ENCODE data around the gene ZZZ3.

Gene ZZZ3

GRCh38 chr1:77682460-77683159 lies at the start of gene ZZZ3:
TSS of gene ZZZ3 (minus strand) at chr1:77682658. CDS start at chr1:77633354, 49,304 bp downstream.
- TF ChIP-seq CTCF (IDR thresholded peaks at IDR 0.05; ENCODE audit: low read depth, low read length): no peak
- in situ Hi-C loops (cut with HindIII; ENCODE audit: low sequenced_read_pairs): no loop called here
- DNase-seq (ENCODE audit: low read depth, low spot score): peak; percentile 98
- peak within 1 kb of the TSS; percentile 89 for H3K4me3 ChIP-seq (ENCODE audit: low read depth, low read length)

GRCh38 chr1:77732090-77732489 lies 49.6 kb upstream of the ZZZ3 start:
- no peak overlapping the region for H3K4me3 ChIP-seq (ENCODE audit: low read depth, low read length)
- no peak for TF ChIP-seq CTCF (IDR thresholded peaks at IDR 0.05; ENCODE audit: low read depth, low read length)
- in situ Hi-C loops (cut with HindIII; ENCODE audit: low sequenced_read_pairs): no loop called here
- DNase-seq (ENCODE audit: low read depth, low spot score): no peak

- no peak for DNase-seq (ENCODE audit: low read depth, low spot score)
- in situ Hi-C loops (cut with HindIII; ENCODE audit: low sequenced_read_pairs): no loop called here
- no peak overlapping the region for H3K4me3 ChIP-seq (ENCODE audit: low read depth, low read length)
- TF ChIP-seq CTCF (IDR thresholded peaks at IDR 0.05; ENCODE audit: low read depth, low read length): no peak
Measured at GRCh38 chr1:77725706-77726105, 43.2 kb upstream of the ZZZ3 start.

GRCh38 chr1:77718181-77718580 lies 35.7 kb upstream of the ZZZ3 start:
- TF ChIP-seq CTCF (IDR thresholded peaks at IDR 0.05; ENCODE audit: low read depth, low read length): no peak
- in situ Hi-C loops (cut with HindIII; ENCODE audit: low sequenced_read_pairs): no loop called here
- DNase-seq (ENCODE audit: low read depth, low spot score): no peak
- H3K4me3 ChIP-seq (ENCODE audit: low read depth, low read length): no peak overlapping the region

- no peak overlapping the region for H3K4me3 ChIP-seq (ENCODE audit: low read depth, low read length)
- in situ Hi-C loops (cut with HindIII; ENCODE audit: low sequenced_read_pairs): no loop called here
- no peak for DNase-seq (ENCODE audit: low read depth, low spot score)
- no peak for TF ChIP-seq CTCF (IDR thresholded peaks at IDR 0.05; ENCODE audit: low read depth, low read length)
Measured at GRCh38 chr1:77716065-77716464, 33.6 kb upstream of the ZZZ3 start.

GRCh38 chr1:77709727-77710126 lies 27.3 kb upstream of the ZZZ3 start:
- TF ChIP-seq CTCF (IDR thresholded peaks at IDR 0.05; ENCODE audit: low read depth, low read length): no peak
- DNase-seq (ENCODE audit: low read depth, low spot score): no peak
- no peak overlapping the region for H3K4me3 ChIP-seq (ENCODE audit: low read depth, low read length)
- in situ Hi-C loops (cut with HindIII; ENCODE audit: low sequenced_read_pairs): no loop called here
